ENCODE measurements around the gene EHF.

- TF ChIP-seq NFYB (CRISPR knock-in tag; IDR thresholded peaks at IDR 0.05): no peak
- TF ChIP-seq ATAD3A (CRISPR knock-in tag; IDR thresholded peaks at IDR 0.05): no peak
- TF ChIP-seq KDM3A (CRISPR knock-in tag; IDR thresholded peaks at IDR 0.05; ENCODE audit: low read depth): no peak
- no peak for TF ChIP-seq POLR2A (IDR thresholded peaks at IDR 0.05; ENCODE audit: insufficient read depth in 1 of 2, low read depth in 2 of 2, low read length in 2 of 2)
- no peak for TF ChIP-seq ZNF274 (CRISPR knock-in tag; IDR thresholded peaks at IDR 0.05)
- TF ChIP-seq PTBP1 (IDR thresholded peaks at IDR 0.05; ENCODE audit: low read depth, low read length, poor library complexity, severe bottlenecking): no peak
- TF ChIP-seq TARDBP (CRISPR knock-in tag; IDR thresholded peaks at IDR 0.05): no peak
- TF ChIP-seq ZNF407 (CRISPR knock-in tag; IDR thresholded peaks at IDR 0.05; ENCODE audit: not compliant biosample characterization): no peak
- TF ChIP-seq HDAC6 (IDR thresholded peaks at IDR 0.05; ENCODE audit: low read depth, low read length): no peak
- TF ChIP-seq EHMT2 (IDR thresholded peaks at IDR 0.05; ENCODE audit: borderline replicate concordance, low read depth, low read length): no peak
- TF ChIP-seq NFRKB (IDR thresholded peaks at IDR 0.05): no peak
Measured at GRCh38 chr11:34583818-34584217, 37.1 kb upstream of the EHF start.

Measured in HepG2 (cell line).